ENCODE measurements around the gene KCNV2.

KCNV2 gene

DNA sequence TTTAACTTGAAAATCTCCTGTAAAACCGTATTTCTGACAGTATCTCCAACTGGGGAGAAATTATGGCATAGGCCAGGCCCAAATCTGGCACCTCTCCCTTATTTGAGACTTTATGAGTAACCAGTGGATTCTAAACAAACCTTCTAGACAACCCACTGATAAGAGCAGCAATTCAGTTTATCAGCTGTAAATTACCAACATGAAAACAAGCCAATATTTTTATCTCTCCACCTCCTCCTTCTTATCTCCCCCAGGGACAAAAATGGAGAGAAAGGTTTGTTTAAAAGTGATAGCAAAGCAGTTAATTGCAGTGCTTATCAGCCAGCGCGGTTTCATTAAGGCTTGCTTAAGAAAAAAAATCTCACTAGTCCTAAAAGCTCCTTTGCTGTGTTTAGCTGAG lies 53.8 kb downstream of the KCNV2 start:
- Histone ChIP-seq H2AFZ (ENCODE audit: low read depth, low read length, severe bottlenecking) (no peak overlapping the region), H3K9me2 (replicated peaks; ENCODE audit: insufficient read depth, low read length) (no peaks in the 10 kb centered on the region), H3F3A (ENCODE audit: insufficient read depth) (no peaks in the 10 kb centered on the region), H3K79me2 (ENCODE audit: insufficient read depth, low read length) (peaks cover 13% of the 10 kb centered on the region; the same call in 1 of the 2 replicates), H3K4me3 (ENCODE audit: insufficient read depth, low read length, poor library complexity, severe bottlenecking) (no peak overlapping the region), H3K27ac (ENCODE audit: low read depth, low read length) (no peak overlapping the region), H3K27me3 (ENCODE audit: low read length) (no peaks in the 10 kb centered on the region), H4K20me1 (ENCODE audit: low read depth, low read length) (no peaks in the 10 kb centered on the region), H3K36me3 (ENCODE audit: low read length) (peaks cover 40% of the 10 kb centered on the region), H3K9ac (ENCODE audit: low read length) (no peak overlapping the region), H3K4me2 (ENCODE audit: low read depth, low read length, poor library complexity, severe bottlenecking) (no peak overlapping the region), H3K9me3 (ENCODE audit: insufficient read depth, low read length) (no peaks in the 10 kb centered on the region; the same call in 1 of the 2 replicates)
- TF ChIP-seq, protein P1, sequence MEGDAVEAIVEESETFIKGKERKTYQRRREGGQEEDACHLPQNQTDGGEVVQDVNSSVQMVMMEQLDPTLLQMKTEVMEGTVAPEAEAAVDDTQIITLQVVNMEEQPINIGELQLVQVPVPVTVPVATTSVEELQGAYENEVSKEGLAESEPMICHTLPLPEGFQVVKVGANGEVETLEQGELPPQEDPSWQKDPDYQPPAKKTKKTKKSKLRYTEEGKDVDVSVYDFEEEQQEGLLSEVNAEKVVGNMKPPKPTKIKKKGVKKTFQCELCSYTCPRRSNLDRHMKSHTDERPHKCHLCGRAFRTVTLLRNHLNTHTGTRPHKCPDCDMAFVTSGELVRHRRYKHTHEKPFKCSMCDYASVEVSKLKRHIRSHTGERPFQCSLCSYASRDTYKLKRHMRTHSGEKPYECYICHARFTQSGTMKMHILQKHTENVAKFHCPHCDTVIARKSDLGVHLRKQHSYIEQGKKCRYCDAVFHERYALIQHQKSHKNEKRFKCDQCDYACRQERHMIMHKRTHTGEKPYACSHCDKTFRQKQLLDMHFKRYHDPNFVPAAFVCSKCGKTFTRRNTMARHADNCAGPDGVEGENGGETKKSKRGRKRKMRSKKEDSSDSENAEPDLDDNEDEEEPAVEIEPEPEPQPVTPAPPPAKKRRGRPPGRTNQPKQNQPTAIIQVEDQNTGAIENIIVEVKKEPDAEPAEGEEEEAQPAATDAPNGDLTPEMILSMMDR (IDR thresholded peaks at IDR 0.05; ENCODE audit: insufficient read depth, low read length, poor library complexity, severe bottlenecking) = no peak
- TF ChIP-seq EZH2phosphoT487 (conservative IDR thresholded peaks at IDR 0.05; ENCODE audit: low read length) = no peak

DNA sequence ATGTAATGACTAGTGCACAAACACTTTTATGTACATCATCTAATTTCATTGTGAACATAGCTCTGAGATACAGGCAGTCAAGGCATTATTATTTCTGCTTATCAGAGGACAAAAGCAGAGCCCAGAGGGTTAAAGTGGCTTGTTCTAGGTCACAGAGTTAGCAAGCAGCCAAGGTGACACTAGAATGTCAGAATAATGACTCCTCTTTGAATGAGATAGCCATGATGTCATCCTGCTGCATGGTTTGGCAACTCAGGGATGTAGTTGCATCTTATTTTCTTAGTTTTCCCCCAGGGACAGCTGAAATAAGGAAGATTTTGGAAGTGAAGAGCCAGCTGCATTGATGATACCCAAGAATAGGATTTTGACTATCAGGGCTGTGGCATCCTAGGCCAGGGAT lies 54.4 kb downstream of the KCNV2 start:
- peaks cover 17% of the 10 kb centered on the region; the same call in 1 of the 2 replicates for H3K79me2 ChIP-seq (ENCODE audit: insufficient read depth, low read length)
- H3K27ac ChIP-seq (ENCODE audit: low read depth, low read length) = no peak overlapping the region
- H3K9me2 ChIP-seq (replicated peaks; ENCODE audit: insufficient read depth, low read length) = no peaks in the 10 kb centered on the region
- H3K4me2 ChIP-seq (ENCODE audit: low read depth, low read length, poor library complexity, severe bottlenecking) = no peak overlapping the region
- H2AFZ ChIP-seq (ENCODE audit: low read depth, low read length, severe bottlenecking) = no peak overlapping the region
- H3K27me3 ChIP-seq (ENCODE audit: low read length) = no peaks in the 10 kb centered on the region
- H4K20me1 ChIP-seq (ENCODE audit: low read depth, low read length) = no peaks in the 10 kb centered on the region
- no peaks in the 10 kb centered on the region for H3F3A ChIP-seq (ENCODE audit: insufficient read depth)
- H3K36me3 ChIP-seq (ENCODE audit: low read length) = peaks cover 45% of the 10 kb centered on the region
- no peak for TF ChIP-seq EZH2phosphoT487 (conservative IDR thresholded peaks at IDR 0.05; ENCODE audit: low read length)
- TF ChIP-seq, protein P1 (IDR thresholded peaks at IDR 0.05; ENCODE audit: insufficient read depth, low read length, poor library complexity, severe bottlenecking) = no peak
- no peaks in the 10 kb centered on the region; the same call in 1 of the 2 replicates for H3K9me3 ChIP-seq (ENCODE audit: insufficient read depth, low read length)
- no peak overlapping the region for H3K9ac ChIP-seq (ENCODE audit: low read length)
- H3K4me3 ChIP-seq (ENCODE audit: insufficient read depth, low read length, poor library complexity, severe bottlenecking) = no peak overlapping the region

DNA sequence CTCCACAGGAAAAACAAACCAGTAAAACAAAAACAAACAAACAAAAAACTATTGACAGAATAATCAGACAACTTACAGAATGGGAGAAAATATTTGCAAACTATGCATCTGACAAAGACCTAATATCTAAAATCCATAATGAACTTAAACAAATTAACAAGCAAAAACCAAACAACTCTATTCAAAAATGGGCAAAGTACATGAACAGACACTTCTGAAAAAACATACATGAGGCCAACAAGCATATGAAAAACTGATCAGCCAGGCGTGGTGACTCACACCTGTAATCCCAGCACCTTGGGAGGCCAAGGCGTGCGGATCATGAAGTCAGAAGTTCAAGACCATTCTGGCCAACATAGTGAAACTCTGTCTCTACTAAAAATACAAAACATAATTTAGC lies 60.1 kb downstream of the KCNV2 start:
- Histone ChIP-seq H3K4me2 (ENCODE audit: low read depth, low read length, poor library complexity, severe bottlenecking) (no peak overlapping the region), H3K36me3 (ENCODE audit: low read length) (peaks cover 85% of the 10 kb centered on the region), H3K4me3 (ENCODE audit: insufficient read depth, low read length, poor library complexity, severe bottlenecking) (no peak overlapping the region), H2AFZ (ENCODE audit: low read depth, low read length, severe bottlenecking) (no peak overlapping the region), H3K27me3 (ENCODE audit: low read length) (no peaks in the 10 kb centered on the region), H3K9ac (ENCODE audit: low read length) (no peak overlapping the region), H3K9me2 (replicated peaks; ENCODE audit: insufficient read depth, low read length) (no peaks in the 10 kb centered on the region), H4K20me1 (ENCODE audit: low read depth, low read length) (no peaks in the 10 kb centered on the region), H3K27ac (ENCODE audit: low read depth, low read length) (no peak overlapping the region), H3F3A (ENCODE audit: insufficient read depth) (no peaks in the 10 kb centered on the region), H3K79me2 (ENCODE audit: insufficient read depth, low read length) (peaks cover 17% of the 10 kb centered on the region; the same call in 1 of the 2 replicates), H3K9me3 (ENCODE audit: insufficient read depth, low read length) (no peaks in the 10 kb centered on the region; the same call in 1 of the 2 replicates)
- TF ChIP-seq, protein P1 (IDR thresholded peaks at IDR 0.05; ENCODE audit: insufficient read depth, low read length, poor library complexity, severe bottlenecking) = no peak
- TF ChIP-seq EZH2phosphoT487 (conservative IDR thresholded peaks at IDR 0.05; ENCODE audit: low read length) = no peak

All from SU-DHL-6 (cell line).